ENCODE data around the gene KDM7A. TPM values are rescaled to one million over a fixed set of nuclear protein-coding genes. Genes with fewer than 3 reads are reported as not detected.

Gene KDM7A
- total and polyA plus RNA-seq, 9 of the 15 experiments (the other 6 are each of a cell fraction or from before 2014, with no cell fraction given), result 0.90 to 8.4 (median 7.0) TPM

GRCh38 chr7:140223515-140224221 is 46.9 kb upstream of the KDM7A start (continued):
- TF ChIP-seq ZHX1 (conservative IDR thresholded peaks at IDR 0.05; ENCODE audit: low read length), result no peak
- TF ChIP-seq HEY1 (CRISPR knock-in tag; IDR thresholded peaks at IDR 0.05; ENCODE audit: borderline replicate concordance), result no peak
- TF ChIP-seq ZNF316 (IDR thresholded peaks at IDR 0.05), result peak; percentile 27; the same call in 1 of the 2 replicates
- TF ChIP-seq ETV5 (CRISPR knock-in tag; IDR thresholded peaks at IDR 0.05; ENCODE audit: low read depth), result peak; percentile 55; the same call in 1 of the 2 replicates
- TF ChIP-seq HMBOX1 (IDR thresholded peaks at IDR 0.05), result peak; percentile 27; the same call in 1 of the 2 replicates
- TF ChIP-seq LEF1 (IDR thresholded peaks at IDR 0.05), result peak; percentile 77; the same call in 1 of the 2 replicates
- TF ChIP-seq LCOR (CRISPR knock-in tag; IDR thresholded peaks at IDR 0.05), result peak; percentile 84
- no peak for TF ChIP-seq POLR2A (conservative IDR thresholded peaks at IDR 0.05)
- TF ChIP-seq ZBTB40 (IDR thresholded peaks at IDR 0.05), result no peak
- 0 out of 2 replicates have a peak, but pooled peaks have one; percentile 13 for TF ChIP-seq ZBTB40 (CRISPR knock-in tag; IDR thresholded peaks at IDR 0.05)
- TF ChIP-seq ZNF134 (CRISPR knock-in tag; conservative IDR thresholded peaks at IDR 0.05), result no peak
- TF ChIP-seq EHMT2 (IDR thresholded peaks at IDR 0.05), result peak; percentile 68; the same call in 1 of the 2 replicates
- TF ChIP-seq BCL6 (CRISPR knock-in tag; IDR thresholded peaks at IDR 0.05), result no peak
- no peak for TF ChIP-seq ZNF212 (CRISPR knock-in tag; IDR thresholded peaks at IDR 0.05)
- TF ChIP-seq L3MBTL2 (IDR thresholded peaks at IDR 0.05), result peak; percentile 78
- TF ChIP-seq TRIM28 (IDR thresholded peaks at IDR 0.05), result peak; percentile 79
- TF ChIP-seq HSF4 (CRISPR knock-in tag; IDR thresholded peaks at IDR 0.05; ENCODE audit: borderline replicate concordance), result no peak

Data from K562 (cell line).